Hematopoietic multipotent progenitor cell treated with erythropoietin and hydrocortisone succinate and interleukin-3 and kit ligand, for 4 days (in vitro differentiated cells): ENCODE measurements around the gene FAM168B.

Experiments used
- DNase-seq: peaks from one replicate; pipeline ENCODE4 v3.0.0-alpha.2; 2015

The FAM168B gene

GRCh38 chr2:131016826-131017741 lies 76.2 kb downstream of the FAM168B start:
- no peak for DNase-seq

- DNase-seq: no peak
Measured at GRCh38 chr2:131015764-131016163, 77.5 kb downstream of the FAM168B start.

- no peak for DNase-seq
Measured at GRCh38 chr2:131014141-131014540, 79.1 kb downstream of the FAM168B start.

GRCh38 chr2:131011486-131011885 lies 81.8 kb downstream of the FAM168B start:
- no peak for DNase-seq

GRCh38 chr2:131010566-131010965 lies 82.7 kb downstream of the FAM168B start:
- no peak for DNase-seq

- DNase-seq: no peak
Measured at GRCh38 chr2:131009713-131010475, 83.4 kb downstream of the FAM168B start.

- no peak for DNase-seq
Measured at GRCh38 chr2:131008967-131009366, 84.3 kb downstream of the FAM168B start.

GRCh38 chr2:131006561-131006960 lies 86.7 kb downstream of the FAM168B start:
- DNase-seq: no peak

GRCh38 chr2:131005216-131005935 lies 87.9 kb downstream of the FAM168B start:
- DNase-seq: no peak

- DNase-seq: no peak
Measured at GRCh38 chr2:131004446-131005209, 88.6 kb downstream of the FAM168B start.

GRCh38 chr2:130998561-130998960 lies 94.7 kb downstream of the FAM168B start:
- no peak for DNase-seq
